DMS153 (cell line): ENCODE results near the gene AGBL4.

ENCODE experiments used
- DNase-seq: peaks from one replicate; lab custom pipeline; 2025; lab: John Stamatoyannopoulos, UW

AGBL4 gene

DNA sequence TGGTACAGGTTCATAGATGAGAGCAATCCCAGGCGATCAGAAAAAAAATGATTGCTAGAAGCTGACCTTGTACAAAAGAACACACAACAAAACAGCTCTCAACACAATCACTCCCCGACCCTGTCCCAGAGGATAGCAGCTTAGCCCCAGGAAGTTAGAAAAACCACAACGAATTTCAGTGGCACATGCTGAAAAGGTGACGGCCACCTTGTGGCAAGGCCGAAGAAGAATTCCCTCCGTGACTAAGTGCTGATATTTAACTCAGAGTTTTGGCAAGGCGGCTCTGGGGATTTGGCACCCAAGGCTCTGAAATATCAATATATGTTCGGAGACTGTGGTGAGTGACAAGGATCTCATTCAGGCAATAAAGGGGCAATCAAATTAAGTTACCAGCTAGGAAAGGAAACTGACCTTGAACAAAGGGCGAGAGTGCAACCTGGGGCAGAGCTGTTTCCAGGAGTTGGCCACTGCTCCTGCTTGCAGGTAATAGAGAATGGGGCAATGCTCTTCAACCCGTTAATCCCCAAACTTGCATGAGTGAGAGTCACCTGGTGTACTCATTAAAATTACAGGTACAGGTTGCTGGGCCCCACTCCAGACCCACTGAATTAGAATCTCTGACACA is 1343.2 kb downstream of the AGBL4 start:
- DNase-seq, result no peak

DNA sequence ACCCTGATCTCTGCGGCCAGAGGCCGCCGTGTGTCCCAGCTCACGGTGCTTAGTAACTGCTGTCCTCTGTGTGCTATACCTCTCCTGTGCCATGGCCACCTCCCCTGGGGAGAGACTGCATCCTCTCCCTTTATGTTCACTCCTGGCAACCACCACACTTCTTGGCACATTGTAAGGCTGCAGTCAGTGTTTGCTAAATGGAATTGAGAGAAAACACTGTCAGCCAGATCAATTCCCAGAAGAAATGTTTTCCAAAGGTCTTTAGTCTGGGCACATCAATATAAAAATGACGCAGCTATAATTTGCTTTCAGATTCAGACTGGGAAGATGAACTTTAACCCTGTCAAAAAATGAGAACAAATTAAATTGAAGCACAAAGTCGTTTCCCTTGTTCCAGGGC is 1343.9 kb downstream of the AGBL4 start:
- DNase-seq, result no peak

DNA sequence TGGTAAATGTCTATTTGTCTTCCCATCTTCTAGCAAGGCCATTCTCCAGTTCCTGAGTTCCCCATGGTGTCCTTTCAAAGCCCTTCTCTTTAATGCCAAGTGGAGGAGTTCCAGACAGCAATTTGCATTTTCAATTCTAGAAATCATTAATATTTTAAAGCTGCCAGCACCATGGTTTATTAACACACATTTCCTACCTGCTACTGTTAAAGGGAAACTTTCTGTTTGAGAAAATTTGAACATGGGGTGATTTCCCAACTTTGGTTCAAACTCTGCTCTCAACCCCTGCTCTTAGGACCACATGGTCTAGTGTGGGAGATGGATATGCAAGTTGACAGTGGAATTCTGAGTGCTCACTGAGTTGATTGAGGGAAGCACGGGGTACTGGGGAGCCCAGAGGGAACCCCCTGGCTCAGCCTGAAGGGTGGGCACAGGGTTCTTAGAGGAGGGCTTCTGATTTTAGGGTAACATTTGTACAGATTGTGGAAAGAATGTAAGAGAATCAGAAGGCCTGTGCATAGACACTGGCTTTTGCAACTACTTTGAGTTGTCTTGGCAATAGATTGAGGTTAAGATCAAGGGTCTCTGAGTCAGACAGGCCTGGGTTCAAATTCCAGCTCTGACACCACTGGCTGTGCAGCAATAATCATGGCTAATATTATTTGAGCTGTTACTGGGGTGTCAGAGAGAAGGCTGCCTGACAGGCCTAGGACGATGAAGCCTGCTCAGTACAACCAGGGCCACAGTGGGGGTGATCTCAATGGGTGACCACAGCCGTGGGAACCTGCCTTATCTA is 1344.8 kb downstream of the AGBL4 start:
- no peak for DNase-seq

DNA sequence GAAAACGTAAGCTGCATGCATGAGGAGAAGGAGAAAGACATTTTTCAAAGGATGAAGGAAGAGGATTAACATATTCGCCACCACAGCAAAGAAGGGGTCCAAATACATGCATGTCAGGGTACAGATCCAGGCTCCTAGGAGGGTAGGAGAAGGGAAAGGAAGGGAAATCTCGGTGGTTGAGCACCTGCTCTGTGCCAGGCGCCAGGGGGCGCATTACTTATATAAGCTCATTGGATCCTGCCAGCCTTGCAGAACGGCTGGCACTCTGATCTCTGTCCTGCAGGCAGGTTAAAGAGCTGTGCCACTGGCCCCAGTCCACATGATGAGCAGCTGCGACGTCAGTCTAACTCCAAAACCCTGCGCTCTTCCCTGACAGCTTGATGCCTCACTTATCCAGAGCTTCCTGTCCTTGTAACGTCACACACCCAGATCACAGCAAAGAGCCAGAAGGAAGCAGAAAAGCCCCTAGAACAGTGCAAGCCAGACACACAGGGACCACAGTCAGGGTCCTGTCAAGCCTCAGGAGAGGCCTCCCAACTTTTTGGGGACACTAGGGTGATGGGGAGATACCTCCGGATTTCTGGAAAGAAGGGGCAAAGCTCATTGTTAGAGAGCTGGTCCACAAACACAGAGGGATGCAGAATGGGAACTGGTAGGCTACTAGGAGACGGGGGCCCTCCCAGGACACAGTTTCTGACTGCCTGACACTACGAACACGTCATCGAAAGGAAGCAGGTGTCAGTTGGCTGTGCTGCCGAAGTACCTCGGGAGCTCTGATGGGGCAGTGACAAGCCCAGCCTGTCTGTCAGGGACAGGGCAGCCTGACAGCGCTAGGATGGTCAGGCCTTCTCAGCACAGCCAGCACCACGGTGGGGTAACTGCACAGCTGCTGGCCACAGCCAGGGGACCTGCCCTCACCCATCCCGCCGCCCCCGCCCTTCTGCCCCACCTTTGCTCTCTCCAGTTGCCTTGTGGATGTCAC is 1346.2 kb downstream of the AGBL4 start:
- peak; percentile 80 for DNase-seq

DNA sequence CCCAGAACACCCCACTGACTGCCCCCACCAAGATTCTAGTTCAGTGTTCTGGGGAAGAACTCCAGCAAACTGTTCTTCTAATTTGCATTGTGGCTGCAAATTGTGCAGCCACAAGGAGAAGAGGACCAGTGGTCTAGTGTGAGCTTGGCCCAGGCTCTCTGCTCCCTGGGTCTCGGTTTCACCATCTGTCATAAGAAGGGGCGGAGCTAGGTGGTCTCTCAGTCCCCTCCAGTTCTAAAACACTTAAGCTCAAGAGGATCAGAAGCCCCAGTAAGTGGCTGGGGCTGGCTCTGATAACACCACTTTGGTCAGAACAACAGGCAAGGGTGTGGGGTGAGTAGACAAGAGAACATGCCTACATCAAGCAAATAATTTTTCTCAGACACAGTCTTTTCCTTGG is 1346.9 kb downstream of the AGBL4 start:
- no peak for DNase-seq

DNA sequence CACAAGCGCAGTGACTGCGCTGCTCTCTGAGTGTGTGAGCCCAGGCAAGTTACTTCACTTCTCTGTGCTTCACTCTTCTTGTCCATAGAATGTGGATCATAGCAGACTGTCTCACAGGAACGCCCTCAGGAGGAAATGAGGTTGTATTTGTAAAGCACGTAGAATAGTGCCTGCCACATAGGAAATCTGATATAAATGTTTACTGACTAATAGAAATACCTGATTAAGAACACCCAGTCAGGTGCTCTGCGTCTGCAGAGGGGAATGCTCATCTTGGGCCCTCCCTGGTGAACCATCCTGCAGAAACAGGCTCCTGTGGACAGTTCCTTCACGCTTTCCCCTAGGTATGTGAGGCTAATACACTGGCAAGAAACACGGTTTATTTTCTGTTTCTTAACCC is 1347.4 kb downstream of the AGBL4 start:
- peak; percentile 38 for DNase-seq

DNA sequence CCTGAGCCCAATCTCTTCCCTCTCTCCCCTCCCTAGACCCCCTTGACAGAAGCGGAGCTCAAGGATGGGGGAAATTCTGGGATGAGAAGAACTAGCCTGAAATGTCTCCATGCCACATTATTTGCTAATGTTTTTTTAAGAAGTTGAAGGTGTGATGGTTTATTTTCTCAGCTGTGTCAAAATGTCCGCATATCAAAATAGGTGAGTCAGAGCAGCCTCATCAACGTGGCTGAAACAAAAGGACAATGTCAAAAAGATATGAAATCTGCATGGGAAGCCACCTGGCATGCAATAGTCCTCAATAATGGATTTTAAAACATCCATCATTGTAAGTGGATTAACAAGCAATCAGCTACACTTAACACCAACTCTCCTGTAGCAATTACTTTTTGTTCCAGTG is 1348.5 kb downstream of the AGBL4 start:
- no peak for DNase-seq

DNA sequence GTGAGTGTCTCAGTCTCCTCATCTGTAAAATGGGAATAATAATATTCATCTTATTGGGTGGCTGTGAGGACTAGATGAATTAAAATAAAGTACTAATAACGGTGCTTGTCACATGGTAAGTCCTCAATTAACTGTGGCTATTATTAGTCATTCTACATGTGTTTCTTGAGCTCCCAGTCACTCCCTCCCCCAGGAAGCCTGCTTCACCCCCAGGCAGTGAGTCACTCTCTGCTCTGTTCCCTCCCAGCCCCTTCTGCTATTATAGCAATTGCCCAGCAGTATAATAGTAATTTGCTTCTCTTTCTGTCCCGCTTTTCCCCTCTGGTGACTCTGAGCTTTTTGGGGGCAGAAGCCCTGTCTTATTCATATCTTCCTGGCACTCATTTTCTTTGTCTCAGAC is 1349.1 kb downstream of the AGBL4 start:
- DNase-seq, result no peak

DNA sequence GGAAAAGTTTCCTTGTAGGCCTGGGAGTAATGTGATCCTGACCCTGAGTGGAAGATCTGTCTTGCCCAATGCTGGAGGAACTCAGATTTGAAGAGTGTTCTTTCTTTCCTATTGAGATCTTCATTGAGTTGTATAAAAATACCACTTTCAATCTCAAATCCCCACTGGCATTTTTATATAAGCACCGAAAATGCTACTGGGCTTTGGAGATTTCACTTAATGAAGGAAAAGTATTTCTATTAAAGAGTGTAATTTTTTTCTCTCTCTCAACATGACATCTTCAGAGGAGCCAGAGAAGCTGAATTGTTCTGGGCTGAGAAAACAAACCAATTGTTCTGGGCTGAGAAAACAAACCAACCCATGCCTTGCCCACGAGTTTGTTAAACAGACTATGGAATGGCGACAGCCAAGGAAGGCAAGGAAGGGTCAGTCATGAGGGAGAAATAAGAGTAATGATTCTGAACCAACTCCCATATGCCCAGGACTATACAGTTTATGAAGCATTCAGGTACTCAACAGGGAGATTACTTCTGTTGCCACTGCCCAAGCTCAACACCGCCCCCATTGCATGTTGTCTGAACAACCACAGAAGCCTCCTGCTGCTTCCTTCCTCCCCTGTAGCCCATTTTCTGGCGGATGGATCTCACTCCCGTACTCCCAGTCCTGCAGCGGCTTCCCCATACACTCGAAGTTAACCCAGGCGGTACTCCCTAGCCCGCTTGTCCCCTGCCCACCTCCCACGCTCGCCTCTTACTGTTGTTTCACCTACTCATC is 1350.2 kb downstream of the AGBL4 start:
- DNase-seq, result peak; percentile 16

DNA sequence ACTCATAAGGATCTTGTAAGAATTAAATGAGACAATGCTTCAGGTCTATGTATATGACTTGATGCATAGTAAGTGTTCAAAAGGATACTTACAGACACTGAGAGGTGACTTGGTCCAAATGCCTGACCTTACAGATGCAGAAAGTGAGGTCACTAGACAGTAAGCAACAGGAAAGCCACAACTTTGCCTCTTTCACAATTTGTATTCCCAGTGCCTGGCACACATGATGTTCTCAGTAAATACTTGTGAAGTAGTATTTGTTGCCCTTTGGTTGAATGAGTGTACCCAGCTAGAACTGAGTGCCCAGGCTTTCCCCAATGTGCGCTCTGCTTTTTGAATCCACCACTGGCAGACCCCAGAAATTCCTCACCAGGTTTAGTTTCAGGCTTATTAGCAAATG is 1352.2 kb downstream of the AGBL4 start:
- no peak for DNase-seq

DNA sequence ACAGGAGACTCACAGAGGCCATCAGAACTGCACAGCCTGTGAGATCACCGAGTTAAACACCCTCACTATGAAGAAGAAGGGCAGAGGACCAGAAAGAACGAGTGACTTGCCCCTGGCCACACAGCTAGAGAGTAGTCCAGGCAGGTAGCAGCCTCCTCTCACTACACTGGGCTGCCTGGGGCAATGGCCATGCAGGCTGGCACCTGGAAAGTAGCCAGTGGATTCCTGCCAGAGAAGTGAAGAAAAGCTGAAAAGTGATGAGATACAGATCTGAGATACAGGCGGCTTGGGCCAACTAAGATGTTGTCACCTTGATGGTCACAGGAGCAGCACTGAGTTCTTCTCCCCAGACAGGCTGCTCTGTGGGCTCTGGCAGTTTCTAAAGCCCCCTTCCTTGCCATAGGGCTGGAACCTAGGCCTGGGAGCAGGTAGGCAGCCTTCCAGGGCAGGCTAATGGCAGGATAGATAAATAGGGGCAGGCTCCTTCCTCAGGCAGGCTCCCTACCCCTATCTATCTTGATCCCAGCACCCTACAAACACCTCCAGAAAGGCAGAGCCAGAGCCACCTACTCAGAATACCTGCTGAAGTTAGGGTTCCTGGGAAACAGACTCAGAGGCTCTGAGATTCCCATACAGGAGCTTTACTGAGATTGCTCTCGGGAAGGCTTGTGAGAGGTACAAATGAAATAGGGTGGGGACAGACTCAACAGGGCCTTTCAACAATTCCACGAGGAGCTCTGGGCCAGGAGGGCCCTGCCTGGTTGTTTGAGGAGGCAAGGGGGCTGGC is 1353.3 kb downstream of the AGBL4 start:
- DNase-seq, result no peak

DNA sequence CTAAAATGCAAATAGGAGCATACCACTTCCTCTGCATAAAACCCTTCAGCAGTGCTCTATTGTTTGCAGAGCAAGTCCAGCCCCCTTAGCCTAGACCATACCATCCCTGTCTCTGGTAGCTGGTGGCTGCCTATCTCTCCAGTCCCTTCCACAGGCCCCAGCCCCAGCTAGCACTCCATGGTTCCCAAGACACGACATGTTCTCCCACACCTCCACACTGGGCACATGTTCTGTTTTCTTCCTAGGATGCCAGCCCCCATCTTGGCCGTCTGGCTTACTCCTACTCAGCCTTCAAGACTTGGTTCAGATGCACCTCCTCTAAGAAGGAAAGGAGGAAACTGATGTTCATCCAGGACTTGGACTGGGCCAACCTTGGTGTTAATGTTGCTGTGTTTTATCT is 1355.4 kb downstream of the AGBL4 start:
- DNase-seq, result no peak

DNA sequence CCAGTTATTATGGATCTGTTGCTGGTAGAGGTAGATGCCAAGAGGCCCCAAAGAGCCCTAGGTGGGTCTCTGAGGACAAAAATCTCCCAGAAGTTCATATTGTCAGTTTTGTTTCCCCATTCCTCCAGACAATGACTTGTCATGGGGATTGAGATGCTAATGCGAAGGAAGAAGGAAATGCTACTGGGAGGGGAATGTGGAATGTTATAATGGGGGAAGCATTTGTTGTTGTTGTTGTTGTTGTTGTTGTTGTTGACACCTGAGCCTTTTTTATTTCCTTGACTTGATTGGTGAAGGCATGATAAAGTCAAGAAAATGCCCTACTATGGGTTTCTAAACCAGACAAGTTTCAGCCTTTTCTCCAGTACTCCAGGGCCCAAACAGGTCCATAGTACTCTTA is 1356.0 kb downstream of the AGBL4 start:
- DNase-seq, result no peak

DNA sequence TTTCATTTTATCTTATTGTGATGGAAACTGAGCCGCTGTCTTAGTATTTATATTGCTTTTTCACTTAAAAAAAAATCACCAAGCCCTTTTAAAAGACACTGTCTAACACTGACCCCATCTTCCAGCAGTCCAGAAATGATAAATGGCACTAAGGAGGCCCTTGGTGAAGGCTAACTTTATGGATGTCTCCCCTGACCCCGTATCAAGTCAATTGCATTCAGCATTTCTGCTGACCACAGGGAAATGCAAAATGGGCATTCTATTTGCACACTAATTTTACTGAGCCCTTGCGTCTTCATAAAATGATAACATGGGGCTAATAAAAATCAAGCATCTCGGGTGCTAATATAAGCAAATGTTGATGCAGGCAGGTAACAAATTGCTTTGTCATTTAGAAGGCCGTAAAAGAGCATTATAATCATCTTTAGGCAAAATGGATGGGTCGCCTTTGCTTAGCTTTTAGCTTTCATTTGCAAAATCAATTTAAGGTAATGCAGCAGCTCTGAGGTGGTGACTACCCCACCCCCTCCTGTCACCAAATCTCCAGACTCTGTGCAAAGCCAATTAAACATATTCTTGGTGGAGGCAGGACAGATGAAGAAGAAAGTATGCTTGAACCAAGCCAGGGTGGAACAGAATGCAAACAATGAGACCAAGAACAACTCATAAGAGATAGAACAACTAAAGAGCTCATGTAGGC is 1357.9 kb downstream of the AGBL4 start:
- DNase-seq, result no peak

DNA sequence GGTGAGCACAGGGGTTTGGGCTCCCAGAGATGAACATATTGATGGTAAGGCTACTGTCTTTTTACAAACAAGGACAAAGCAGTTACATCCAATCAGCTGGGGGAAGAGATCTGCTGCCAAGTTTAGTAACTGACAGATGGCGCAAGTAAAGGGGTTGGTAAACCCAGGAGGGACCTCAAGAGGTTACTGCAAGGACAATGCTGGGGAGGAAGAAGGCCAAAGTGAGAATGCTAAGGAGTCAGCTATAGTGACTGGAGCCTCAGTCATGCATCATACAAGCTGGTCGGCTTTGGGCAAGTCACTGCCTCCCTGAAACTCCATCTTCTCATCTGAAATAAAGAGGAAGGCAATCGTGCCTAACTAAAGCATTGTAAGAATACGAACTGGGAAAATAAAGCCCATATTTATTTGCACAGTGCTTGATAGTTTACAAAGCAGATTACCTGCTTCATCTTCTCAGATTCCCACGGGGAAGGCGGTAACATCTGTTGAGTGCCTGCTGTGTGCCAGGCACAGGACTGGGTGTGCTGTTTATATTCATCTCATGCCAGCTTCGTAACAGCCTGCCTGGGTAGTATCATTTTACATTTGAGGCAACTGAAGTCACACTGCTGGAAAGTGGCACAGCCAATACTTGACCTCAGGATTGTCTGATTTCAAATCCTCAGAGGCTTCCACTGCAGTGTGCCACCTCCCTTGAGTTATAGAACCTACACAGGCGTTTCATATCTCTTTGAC is 1361.9 kb downstream of the AGBL4 start:
- no peak for DNase-seq

DNA sequence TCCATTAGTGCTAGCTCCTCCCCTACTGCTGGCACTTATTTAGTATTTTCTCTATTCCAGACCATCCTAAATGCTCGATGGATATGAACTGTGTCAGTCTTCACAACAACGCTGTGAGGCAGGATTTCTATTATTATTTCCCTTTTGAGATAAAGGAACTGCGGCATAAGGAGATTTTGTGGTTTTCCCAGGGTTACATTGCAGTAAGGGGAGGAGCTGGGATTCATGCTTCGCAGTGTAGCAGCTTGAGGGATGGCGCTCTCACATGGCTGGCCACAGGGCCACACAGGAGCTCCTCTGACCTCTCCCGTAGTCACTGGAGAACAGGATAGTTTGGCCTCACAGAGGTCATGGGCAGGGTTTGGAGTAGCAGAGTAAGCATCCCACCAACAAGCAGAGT is 1364.0 kb downstream of the AGBL4 start:
- no peak for DNase-seq

DNA sequence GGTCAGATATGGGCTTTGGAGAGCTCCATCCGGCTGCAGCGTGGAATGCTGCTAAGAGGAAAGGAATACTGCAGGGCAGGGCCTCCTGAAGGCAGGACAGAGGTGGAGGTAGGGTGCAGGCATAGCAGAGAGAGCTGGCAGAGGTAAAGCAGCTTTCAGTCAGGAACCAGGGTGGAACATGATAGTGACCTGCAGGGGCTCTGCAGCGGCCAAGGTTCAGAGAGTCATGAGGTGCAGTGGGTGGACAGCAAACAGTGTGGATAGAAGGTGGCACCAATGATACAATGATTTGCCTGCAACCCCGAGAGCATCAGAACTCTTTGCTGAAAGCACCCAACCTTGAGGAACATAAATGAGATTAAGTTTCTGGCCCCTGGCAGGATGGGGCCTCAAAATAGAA is 1366.3 kb downstream of the AGBL4 start:
- DNase-seq, result no peak

DNA sequence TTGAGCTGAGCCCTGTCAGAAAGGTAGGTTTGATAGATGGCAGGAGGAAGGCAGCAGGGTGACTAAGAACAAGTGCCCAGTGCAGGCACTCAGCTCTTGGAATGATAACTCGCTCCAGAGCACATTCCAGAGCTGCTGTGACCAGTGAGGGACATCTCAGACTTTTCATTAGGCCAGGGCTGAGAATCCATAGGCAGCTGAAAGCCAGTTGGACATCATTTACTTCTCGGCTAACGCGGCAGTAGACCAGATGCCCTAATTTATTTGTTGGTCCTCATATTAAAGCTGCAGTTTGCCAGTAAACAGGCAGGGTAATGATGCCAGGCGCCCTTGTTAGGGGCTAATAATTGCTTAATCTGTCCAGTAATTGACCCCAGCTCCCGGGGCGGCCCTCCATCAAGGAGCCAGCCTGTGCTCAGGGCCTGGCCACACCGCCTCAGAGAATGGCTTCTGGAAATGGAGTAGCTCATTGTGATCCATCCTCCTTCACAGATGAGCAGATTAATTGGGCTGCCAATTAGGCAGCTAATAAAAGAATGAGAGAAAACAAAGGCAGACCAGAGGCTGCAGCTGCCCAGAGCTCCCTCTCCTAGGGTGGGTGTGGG is 1369.0 kb downstream of the AGBL4 start:
- DNase-seq, result no peak

DNA sequence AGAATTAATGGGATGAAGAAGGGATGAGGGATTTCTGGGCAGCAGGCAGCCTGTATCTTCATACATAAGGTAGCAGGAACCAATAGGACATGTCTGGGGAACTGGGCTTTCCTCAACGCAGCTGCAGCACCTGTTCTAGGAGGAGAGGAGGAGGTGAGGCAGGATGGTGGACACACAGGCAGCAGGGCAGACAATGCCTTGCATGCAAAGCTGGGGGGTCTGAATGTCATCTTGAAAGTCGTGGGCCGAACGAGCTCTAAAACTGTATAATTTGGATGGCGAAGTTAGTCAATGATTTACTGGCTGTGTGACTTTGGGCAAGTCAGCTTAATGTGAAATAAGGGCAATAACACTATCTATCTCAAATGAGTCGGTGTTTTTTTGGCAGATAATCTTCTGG is 1371.4 kb downstream of the AGBL4 start:
- DNase-seq, result no peak
